Measurements from ENCODE around the gene ARHGAP33.
"Not testable (repeated sequence)": the region's sequence is repeated elsewhere in the genome, so short reads cannot be mapped to it uniquely, and the experiment has no call there.

Gene ARHGAP33

DNA sequence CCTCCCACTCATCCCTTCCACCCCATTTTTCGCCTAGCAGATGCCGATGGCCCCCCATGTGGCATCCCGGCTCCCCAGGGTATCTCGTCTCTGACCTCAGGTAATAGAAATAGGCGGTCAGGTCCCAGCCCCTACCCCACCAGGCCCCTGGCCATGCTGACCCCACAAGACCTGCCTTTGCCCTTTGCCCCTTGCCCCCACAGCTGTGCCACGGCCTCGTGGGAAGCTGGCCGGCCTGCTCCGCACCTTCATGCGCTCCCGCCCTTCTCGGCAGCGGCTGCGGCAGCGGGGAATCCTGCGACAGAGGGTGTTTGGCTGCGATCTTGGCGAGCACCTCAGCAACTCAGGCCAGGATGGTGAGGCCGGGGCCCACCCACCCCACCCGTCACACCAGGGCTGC is 5.4 kb downstream of the ARHGAP33 start:
- DNase-seq, result peak; percentile 20

DNA sequence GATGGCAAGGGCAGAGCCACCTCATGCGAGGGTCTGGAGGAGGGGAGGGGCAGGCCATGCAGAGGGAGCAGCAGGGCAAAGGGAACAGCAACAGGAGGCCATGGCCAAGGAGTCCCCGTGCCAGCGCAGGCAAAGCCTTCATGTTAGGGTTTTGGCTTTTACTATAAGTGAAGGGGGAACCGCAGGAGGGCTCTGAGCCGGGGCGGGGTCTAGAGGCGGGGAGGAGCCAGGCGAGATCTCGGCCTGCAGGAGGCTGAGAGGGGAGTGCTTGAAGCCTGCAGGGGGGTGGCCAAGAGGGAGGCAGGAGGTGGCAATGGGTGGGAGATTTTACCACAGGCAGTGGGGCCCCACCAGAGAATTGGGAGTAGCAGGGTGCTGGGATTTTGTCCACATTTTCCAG is 6.3 kb downstream of the ARHGAP33 start:
- peak; percentile 13 for DNase-seq

DNA sequence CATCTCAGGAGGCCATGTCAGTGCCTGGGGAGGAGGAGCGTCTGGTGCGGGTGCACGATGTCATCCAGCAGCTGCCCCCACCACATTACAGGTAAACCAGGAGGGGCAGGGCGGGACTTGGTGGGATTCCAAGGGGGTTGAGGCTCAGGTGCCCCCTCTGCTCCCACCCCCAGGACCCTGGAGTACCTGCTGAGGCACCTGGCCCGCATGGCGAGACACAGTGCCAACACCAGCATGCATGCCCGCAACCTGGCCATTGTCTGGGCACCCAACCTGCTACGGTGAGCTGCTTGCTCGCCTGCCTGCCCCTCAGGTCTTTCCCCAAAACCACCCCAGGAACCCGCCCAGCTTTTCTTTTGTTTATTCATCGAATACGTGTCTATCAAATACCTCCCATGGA is 7.2 kb downstream of the ARHGAP33 start:
- DNase-seq, result no peak

DNA sequence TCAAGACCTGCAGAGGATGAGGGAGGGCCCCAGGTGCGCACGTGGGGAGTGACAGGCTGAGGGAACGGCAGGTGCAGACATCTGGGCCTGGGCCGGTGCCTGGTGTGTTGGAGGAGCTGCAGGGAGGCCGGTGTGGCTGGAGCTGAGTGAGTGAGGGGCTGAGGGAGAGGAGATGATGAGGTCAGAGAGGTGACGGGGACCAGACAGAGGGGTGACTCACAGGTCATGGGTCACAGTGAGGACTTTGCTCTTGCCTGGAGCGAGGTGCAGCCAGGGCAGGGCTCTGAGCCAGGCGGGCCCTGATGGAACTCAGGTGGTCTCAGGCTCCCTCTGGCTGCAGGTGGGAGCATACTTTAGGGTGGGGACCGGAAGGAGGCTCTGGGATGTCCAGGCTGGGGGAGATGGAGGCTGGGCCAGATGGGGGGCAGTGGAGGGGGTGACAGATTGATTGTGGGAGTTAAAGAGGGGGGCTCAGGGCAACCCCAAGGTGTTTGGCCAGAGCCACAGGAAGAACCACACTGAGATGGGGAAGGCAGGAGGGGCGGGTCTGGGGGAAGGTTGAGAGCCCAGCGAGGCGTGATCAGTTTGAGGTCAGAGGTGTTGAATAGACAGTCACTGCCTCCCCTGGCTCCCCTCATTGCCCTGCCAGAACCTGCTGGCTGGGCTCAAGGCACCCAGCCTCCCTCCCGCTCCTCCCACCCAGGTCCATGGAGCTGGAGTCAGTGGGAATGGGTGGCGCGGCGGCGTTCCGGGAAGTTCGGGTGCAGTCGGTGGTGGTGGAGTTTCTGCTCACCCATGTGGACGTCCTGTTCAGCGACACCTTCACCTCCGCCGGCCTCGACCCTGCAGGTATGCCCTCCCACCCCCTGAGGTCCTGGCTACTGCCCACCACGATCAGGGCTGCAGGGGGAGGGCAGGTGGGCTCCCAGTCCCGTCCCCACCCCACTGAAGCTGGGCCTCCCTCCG is 8.4 kb downstream of the ARHGAP33 start:
- DNase-seq, result peak; percentile 15

DNA sequence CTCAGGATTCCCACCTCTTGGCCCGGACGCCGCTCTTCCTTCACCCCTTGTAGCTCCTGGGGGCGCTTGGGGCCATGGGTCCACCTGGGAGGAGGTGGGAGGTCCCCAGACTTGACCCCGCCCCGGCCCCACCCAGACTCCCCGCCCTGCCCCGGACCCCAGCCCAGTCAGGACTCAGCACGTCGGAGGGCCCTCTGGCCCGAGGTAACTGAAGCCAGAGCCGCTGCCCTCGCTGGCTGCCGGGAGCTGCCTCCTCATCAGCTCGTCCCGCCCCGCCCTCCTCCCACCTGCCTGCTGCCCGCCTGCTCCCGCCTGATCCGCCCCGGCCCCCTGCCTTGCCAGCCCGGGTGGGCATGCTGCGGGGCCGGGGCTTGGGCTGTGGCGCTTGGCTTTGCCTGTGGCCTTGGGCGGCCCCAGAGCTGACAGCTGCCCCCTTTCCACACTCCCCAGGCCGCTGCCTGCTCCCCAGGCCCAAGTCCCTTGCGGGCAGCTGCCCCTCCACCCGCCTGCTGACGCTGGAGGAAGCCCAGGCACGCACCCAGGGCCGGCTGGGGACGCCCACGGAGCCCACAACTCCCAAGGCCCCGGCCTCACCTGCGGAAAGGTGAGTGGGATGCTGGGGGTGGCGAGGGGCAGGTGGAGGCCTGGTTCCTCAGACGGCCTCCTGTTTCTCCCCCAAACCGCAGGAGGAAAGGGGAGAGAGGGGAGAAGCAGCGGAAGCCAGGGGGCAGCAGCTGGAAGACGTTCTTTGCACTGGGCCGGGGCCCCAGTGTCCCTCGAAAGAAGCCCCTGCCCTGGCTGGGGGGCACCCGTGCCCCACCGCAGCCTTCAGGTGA is 9.4 kb downstream of the ARHGAP33 start:
- peak; percentile 15 for DNase-seq

DNA sequence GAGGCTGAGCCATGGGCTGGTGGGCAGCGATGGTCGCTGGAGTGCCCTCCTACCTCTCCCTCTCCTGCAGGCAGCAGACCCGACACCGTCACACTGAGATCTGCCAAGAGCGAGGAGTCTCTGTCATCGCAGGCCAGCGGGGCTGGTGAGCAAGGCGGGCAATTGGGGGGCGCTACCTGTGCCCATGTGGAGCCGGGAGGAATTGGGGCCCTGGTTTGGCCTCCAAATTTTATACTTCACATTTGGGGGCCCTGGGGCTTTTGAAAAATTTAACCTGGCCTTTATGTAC is 9.9 kb downstream of the ARHGAP33 start:
- DNase-seq, result no peak

DNA sequence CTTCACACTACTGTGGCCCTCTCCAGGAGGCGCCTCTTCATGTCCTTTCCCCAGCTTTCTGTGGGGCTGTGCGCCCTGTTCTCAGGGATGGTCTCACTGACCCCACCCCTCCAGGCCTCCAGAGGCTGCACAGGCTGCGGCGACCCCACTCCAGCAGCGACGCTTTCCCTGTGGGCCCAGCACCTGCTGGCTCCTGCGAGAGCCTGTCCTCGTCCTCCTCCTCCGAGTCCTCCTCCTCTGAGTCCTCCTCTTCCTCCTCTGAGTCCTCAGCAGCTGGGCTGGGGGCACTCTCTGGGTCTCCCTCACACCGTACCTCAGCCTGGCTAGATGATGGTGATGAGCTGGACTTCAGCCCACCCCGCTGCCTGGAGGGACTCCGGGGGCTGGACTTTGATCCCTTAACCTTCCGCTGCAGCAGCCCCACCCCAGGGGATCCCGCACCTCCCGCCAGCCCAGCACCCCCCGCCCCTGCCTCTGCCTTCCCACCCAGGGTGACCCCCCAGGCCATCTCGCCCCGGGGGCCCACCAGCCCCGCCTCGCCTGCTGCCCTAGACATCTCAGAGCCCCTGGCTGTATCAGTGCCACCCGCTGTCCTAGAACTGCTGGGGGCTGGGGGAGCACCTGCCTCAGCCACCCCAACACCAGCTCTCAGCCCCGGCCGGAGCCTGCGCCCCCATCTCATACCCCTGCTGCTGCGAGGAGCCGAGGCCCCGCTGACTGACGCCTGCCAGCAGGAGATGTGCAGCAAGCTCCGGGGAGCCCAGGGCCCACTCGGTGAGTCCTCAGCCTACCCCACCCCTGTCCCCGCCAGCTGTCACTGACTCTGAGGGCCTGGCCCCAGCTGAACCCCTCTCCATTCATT is 11.2 kb downstream of the ARHGAP33 start:
- DNase-seq, result no peak

DNA sequence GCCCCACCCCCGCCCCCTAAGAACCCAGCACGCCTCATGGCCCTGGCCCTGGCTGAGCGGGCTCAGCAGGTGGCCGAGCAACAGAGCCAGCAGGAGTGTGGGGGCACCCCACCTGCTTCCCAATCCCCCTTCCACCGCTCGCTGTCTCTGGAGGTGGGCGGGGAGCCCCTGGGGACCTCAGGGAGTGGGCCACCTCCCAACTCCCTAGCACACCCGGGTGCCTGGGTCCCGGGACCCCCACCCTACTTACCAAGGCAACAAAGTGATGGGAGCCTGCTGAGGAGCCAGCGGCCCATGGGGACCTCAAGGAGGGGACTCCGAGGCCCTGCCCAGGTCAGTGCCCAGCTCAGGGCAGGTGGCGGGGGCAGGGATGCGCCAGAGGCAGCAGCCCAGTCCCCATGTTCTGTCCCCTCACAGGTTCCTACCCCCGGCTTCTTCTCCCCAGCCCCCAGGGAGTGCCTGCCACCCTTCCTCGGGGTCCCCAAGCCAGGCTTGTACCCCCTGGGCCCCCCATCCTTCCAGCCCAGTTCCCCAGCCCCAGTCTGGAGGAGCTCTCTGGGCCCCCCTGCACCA is 11.9 kb downstream of the ARHGAP33 start:
- DNase-seq, result no peak

DNA sequence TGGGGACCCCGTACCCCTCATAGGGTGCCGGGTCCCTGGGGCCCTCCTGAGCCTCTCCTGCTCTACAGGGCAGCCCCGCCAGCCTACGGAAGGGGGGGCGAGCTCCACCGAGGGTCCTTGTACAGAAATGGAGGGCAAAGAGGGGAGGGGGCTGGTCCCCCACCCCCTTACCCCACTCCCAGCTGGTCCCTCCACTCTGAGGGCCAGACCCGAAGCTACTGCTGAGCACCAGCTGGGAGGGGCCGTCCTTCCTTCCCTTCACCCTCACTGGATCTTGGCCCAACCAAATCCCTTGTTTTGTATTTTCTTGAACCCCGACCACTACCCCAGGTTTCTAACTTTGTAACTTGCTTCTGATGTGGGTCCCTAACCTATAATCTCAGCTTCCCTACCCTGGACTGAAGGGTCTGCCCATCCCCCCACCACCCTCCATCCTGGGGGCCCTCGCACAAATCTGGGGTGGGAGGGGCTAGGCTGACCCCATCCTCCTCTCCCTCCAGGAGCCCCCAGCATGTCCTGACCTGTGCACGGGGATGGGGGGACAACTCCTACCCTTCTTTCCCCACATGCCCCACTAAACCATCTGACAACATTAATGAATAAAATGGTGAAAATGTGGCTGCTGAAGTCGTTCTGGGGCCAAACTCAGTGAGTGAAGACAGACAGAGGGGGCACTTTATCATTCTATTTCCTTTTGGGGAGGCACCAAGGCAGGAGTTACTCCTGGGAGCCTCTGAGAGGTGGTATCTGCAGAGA is 13.0 kb downstream of the ARHGAP33 start:
- no peak for DNase-seq

DNA sequence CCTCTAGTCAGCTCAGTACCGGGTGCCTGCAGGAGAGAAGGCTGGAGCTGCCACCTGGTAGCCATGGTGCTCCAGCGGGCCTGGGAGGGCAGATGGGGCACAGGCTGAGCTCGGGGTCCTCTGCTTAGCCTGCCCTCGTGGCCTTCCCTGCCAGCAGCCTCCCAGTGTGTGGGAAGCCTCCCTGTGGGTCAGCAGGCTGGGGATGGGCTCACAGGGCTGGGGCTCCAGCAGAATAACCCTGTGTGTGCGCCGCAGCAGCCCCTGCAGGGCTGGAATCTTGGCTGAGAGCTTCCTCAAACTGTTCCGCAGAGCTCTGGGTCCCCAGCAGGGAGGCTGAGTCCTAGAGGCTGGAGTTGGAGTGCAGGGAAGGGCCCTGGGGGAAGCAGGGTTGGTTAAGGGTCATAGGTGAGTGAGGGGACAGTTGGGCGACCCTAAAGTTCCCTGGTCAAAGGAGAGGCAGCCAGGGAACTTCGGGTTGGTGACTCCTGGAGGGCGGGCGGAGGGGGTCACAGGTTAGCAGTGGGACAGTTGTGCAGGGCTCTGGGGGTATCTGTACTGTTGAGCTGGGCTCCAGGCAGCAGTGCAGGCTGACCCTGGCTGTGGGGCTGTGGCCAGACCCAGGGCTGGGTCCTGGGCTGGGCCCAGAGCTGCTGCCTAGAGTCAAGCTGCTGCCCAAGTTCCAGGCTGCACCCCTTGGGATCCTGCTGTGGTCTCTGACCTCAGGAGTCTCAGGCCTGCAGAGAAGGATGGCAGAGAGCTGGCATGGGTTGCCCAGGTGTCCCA is 14.0 kb downstream of the ARHGAP33 start:
- no peak for DNase-seq

DNA sequence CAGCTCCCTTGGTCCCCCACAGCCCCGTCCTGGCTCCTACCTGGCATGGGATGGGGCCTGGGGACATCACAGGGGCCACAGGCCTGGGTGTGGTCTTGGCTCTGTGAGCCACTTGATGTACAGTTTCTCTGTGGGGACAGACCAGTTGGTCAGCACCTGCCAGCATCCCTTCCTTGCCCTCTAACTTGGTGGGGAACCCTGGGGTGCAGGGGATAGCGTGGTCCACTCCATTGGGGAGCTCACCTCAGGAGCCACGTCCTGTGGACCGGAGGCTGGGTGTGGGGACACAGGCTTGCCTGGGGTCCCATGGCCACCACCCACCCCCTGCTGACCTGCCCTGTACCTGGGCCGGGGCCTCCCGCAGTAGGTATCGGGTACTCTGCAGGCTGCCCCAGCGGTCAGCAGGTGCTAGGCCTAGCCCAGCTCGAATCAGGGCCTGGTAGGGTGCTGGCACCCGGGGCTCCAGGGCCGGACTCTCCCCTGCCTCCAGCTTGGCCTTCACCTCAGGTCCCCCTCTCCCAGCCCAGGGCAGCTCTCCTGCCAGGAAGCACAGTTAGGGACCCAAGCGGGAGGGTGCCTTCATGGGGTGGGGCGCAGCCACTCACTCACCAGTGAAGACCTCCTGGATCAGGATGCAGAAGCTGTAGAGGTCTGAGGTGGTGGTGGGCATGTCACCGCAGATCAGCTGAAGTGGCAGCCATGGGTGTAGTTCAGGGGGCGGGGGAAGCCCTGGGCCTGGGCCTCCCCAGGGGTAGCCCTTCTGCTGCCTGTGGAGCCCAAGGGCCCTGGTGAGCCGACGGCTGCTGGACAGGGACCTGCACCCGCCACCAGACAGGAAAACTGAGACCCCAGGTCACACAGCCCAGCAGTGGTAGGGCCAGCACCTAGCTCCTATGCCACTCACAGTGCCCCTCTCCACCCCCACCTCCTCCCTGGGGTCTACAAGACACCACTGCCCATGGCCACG is 14.9 kb downstream of the ARHGAP33 start:
- DNase-seq, result no peak

DNA sequence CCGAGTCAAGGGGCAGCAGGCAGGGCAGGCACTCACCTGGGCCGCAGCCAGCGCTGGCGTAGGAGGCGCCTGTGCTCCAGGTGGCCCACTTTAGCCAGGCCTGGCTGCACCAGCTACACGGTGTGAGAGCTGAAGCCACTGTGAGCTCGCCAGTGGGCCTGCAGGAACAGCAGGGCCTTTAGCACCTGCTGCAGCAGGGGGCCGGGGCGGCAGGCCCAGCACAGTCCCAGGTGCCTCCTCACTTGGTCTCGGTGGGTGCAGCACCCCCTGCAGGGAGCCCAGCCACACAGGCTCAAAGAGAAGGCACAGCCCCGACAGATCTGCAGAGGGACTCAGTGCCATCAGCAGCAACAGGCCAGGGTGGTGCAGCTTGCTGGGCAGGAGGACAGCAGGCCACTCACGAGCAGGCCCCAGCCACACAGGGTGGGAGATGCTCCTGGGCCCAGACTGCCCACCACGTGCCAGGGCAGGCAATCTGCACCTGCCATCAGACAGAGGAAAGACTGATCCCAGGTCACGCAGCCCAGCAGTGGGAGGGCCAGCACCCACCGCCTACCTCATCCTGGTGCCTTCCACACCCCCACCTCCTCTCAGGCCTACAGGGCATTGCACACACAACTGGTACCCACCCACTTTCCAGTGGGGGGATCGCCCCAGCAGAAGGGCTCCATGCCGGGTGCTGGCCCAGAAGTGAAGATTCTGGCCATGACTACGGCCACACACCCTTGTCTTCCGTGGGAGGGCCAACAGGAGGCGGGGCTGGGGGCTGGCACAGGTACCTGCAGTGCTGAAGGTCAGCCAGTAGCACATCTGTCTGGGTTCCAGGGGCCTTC is 15.8 kb downstream of the ARHGAP33 start:
- DNase-seq, result no peak

DNA sequence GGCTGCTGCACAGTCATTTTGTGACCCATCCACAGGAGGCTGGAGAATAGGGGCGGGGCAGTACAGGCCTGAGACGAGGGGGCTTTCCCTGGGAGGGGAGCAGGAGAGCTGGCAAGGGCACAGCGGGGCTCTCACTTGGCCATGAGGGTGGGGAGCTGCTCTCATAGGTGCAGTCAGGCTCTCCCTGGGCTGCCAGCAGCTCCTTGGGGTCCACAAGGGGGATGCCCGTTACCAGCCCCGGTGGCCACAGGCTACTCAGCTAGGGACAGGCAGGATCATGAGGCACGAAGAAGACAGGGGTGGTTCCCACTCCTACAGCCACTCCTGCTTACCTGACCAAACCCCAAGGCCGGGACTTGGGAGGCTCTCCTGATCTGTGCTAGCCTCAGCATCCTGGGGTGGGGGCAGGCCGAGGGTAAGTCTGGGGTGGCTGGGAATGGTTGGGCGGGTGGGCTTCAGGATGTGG is 16.5 kb downstream of the ARHGAP33 start:
- DNase-seq, result no peak

DNA sequence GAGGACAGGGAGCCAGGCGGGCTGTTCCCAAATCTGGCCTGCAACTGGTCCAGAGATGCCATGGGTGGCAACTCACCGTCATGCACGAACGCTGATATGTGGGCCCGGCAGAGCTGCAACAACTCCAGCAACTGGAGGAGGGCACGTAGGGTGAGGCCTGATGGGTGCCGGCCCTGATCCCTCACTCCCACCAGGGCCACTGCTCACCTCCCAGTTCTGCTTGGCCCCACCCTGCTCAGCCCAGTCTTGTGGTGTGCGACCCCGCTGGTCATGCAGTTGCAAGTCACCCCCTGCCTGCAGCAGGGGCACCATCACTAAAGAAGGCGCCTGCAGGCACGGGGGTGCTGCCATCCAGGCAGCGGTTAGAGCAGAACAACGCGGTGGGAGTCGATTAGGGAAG is 16.9 kb downstream of the ARHGAP33 start:
- no peak for DNase-seq

DNA sequence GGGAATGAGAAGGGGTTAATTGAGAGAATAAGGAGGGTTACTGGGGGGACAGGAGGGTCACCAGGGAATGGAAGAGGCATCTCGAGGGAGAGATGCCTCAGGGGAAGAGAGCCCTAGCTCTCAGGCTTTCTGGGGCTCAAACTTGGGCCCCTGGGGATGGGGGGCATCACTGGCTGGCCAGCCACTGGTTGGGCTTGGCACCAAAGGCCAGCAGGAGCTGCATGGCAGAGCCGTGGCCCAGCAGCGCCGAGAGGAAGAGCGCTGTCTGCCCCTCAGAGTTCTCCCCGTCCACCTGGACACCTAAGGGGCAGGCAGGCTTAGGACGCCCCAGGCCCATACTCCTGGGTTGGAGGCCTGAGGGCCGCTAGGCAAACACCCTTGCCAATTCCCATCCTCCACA is 17.5 kb downstream of the ARHGAP33 start:
- DNase-seq, result no peak

DNA sequence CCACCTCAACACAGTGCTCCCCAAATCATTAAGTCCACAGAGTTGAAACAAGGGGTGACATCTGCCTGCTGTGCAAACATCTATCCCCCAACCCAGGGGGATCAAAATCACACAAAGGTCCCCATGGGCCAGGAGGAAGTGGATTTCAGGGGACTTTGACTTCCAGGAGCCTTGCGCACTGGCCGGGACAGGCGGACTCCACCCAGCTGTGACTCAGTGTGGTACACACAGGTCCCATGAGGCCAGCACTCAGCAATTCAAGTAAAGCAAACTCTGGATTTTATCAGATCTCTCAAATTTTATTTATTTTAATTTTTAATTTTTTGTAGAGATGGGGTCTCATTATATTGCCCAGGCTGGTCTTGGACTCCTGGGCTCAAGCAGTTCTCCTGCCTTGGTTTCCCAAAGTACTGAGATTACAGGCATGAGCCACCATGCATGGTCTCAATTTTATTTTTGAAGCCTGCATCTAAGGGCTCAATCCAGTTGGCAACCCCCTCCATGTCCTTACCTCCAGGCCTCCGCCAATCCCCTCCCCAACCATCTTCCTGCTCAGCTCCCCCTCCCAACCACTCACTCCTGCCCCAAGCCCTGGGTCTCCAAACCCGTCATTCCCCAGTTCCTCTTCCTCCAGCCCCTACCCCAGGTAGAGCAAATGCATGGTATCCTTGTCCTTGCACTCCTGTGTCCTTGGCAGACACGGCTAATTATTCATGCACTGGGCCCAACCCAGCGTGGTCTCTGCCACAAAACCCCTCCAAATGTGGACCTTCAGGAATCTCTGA is 18.2 kb downstream of the ARHGAP33 start:
- DNase-seq, result no peak

DNA sequence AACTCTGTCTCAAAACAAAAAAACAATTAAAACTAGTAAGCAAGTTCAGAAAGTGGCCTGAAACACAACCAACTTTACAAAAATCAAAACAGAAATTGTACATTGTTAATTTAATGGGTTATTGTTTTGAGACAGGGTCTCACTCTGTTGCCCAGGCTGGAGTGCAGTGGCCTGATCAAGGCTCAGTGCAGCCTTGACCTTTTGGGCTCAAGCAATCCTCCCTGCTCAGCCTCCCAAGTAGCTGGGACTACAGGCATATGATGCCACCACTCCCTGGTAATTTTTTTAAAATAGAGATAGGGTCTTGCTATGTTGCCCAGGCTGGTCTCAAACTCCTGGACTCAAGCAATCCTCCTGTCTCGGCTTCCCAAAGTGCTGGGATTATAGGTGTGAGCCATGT is 20.2 kb downstream of the ARHGAP33 start:
- DNase-seq, result not testable (repeated sequence)

Data from femur (tissue), 1 donor.